HG02588 (cell line): Measurements from ENCODE around the gene RBFOX1.

Experiments used
- ATAC-seq: cut with Tn5 transposase; IDR thresholded peaks from one replicate; pipeline ENCODE4 v1.9.1; 2021; ENCODE audit warnings: mild to moderate bottlenecking, moderate library complexity; ENCODE audit not compliant: unreplicated experiment

Gene RBFOX1

DNA sequence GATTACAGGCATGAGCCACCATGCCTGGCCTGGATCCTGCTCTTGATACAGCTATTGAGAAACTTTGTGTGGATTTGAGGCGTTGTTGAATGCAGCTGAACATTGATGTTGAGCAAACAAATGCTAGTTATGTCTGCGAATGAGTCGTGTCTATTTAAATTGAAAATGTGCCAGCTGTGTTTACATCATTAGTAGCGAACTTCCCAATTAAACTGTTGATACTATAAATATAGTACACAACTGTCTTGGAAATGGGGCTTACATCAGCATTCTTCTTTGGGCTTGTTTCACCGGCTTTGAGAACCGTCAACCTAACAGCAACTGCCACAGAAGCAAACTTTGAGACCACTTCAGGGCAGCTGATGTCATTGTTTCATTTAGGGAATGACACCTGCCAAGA lies 251.9 kb downstream of the RBFOX1 start:
- no peak for ATAC-seq

DNA sequence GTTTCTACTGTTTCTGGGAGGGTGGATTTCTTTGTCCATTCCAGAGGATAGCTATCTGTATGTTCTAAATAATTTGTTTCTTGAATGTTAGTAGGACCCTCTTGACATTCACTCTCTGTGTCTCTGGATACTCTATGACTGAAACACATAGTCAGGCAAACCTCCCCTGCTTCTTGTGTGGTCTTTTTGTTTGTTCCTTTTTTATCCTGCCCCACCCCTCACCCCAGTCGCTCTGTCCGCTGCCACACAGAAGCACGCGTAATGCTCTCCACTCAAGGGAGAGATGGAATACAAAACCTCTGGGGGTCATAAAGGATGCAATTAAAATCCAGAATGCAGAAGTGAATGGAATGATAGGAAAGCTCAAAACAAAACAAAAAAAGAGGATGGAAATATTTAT lies 253.1 kb downstream of the RBFOX1 start:
- ATAC-seq, result no peak

- ATAC-seq, result no peak
Observed at GRCh38 chr16:7590934-7591333, 258.3 kb downstream of the RBFOX1 start.

- ATAC-seq, result no peak
Observed at GRCh38 chr16:7596308-7596707, 263.7 kb downstream of the RBFOX1 start.

GRCh38 chr16:7597677-7598076 lies 265.0 kb downstream of the RBFOX1 start:
- ATAC-seq, result no peak

DNA sequence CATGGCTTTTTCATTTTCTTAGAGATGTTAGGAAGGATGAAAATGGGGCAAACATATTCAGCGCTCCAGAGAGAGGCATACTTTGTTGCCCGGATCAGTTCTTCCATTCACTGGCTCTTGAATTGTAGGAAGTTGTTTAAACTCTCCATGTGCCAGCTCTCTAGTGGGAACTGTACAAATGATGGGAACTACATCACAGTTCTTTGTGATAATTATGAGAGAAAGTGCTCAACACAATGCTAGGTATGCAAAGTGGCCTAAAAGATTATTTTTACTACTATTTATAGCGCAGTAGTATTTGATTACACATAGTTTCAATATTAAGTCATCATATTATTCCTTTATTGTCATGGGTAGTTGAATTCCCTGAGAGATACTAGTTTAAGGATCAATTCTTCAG lies 268.5 kb downstream of the RBFOX1 start:
- no peak for ATAC-seq

GRCh38 chr16:7602291-7602950 lies 269.8 kb downstream of the RBFOX1 start:
- no peak for ATAC-seq

DNA sequence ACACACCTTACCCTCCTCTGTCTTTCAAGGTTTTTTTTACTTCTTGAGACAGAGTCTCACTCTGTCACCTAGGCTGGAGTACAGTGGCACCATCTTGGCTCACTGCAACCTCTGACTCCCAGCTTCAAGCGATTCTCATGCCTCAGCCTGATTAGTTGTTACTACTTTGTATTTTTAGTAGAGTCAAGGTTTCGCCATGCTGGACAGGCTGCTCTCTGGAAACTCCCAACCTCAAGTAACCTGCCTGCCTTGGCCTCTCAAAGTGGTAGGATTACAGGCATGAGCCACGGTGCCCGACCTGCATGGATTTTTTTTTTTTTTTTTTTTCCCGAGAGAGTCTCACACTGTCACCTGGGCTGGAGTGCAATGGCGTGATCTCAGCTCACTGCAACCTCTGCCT lies 273.2 kb downstream of the RBFOX1 start:
- ATAC-seq, result no peak

DNA sequence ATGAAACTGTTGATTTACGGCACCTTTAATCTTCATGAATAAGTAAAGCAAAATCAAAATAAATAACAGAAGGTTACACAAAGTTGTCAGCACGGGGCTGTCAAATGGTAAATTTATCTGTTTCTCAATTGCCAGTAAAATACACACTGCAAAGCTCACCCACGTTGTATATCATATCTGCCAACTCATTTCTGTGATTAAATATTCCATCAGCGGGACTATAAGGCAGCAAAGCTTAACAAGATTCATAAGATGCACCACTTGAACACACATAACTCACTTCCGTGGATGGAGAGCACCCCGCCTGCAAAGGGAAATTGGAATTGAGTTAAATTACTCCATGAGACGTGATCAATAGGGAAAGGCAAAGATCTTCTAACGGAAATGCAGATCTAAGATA lies 280.0 kb downstream of the RBFOX1 start:
- ATAC-seq, result no peak

DNA sequence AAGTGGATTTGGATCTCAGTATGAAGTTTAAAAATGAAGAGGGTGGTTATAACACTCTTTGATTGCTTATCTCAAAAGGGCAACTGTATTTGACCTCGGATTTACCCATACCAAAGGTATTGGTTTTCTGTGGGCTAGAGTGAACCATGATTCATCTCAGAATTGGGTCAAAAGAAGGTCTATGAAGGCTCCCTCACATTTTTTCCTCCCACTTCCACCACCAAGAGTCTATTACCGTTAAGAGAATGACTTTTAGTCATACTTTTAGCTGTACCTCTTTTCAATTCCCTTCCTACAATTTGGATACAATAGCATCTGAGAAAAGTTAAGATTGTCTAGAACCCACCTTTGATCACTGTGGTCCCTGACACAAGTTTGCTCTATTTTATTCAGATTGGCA lies 280.9 kb downstream of the RBFOX1 start:
- ATAC-seq, result no peak

DNA sequence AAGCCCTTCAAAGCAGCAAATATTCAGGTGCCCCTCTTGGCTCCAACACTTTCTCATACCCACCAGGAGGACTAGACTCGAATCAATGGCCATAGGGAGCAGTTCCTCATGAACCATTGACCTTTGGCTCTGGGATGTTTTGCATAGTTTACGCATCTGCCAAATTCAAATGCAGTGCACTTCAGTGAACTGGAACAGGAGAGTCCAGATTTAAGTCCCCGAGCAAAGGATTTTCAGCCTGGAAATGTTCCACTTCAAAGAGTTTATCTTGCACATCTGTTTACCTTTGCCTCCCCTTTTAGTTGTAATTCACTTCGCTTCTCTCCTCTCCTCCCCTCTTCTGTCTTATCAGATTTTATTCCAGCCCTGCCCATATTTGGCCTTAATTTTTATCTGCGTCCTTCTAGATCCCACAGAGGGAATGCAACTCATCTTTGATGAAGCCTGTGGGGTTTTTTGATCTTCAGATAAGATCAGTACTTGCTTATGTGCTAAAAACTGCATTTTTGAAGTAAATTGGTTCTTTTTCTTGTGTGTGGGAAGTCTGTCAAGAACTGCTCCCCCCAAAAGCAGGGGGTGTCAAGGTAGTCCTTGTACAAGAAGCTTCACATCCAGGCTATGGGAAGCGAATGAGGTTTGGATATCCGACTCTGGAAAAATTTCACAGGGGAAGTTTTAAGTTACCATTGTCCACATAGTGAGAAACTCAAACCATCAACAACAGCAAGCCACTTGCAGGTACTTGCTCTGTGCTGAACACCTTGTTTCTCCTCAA lies 281.6 kb downstream of the RBFOX1 start:
- no peak for ATAC-seq

DNA sequence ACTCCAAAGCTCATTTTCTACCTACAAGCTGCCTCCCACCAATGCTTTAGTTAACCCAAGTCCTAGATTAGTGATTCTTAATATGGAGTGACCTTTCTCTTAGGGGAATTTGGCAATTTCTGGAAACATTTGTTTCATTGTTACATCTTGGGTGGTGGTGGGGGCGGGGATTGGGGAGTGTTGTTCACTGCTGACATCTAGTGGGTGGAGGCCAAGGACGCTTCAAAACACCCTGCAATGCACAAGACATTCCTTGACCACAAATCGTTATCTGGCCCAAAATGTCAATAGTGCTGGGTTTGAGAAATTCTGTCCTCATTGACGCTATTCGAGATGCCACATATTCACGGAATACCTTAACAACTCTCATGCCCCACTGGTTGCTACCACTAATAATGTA lies 282.9 kb downstream of the RBFOX1 start:
- ATAC-seq, result no peak

DNA sequence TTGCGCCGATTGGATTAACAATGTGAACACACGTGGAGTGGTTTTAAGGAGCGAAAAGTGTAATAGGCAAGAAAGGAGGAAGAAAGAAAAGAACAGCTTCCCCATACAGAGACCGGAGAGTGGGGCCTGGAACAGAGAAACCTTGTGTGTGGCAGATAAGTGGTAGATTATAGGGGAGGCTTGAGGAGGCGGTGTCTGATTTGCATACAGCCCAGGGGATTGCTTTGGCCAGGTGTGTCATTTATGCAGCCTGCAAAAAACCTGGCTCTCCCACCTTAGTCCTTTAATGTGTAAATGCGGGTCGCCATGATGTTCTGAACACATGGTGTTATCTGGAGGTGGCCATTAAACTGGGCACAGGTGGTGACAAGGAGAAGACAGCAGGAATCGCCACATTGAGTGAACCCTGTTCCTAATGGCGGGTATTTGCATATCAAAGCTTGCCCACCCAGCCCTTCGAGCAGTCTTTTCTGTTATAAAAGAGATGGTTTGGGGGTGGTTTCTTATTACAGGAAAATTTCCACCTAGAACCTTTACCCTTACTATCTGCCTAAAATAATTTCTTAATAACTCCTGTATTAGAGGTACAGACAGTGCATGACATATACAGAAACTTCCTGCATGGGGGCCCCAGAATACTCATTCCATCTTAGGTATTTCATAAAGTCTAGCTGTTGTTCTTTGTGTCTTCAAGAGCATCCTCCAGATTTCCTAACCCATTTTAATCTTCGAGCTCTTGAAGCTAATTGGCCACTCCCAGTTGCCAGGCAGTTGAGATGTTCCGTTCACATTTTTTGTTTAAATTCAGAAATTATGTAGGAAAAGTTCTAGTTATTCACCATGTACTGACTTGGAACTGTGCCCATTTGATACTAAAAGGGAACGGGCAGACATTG lies 292.5 kb downstream of the RBFOX1 start:
- no peak for ATAC-seq

GRCh38 chr16:7628981-7629380 lies 296.3 kb downstream of the RBFOX1 start:
- ATAC-seq, result no peak

DNA sequence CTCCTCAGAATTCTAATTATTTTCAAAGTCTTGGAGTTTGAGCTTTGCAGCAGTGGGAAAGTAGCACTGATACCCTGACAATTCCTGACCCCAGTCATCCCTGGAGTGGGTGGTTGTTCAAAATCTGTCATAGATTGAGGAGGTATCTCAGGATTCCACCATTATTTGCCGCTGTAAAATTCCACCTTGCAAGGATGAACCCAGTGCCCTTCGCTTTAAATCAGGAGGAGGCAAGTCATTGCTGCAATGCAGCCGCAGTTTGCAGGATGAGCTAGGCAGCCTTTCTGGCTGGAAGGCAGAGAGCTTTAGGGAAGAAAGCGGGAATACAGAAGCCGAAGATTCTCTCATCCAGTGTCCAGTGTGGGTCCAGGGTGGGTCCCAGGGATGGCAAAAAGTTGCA lies 296.9 kb downstream of the RBFOX1 start:
- ATAC-seq, result no peak

- no peak for ATAC-seq
Observed at GRCh38 chr16:7637446-7637845, 304.8 kb downstream of the RBFOX1 start.

DNA sequence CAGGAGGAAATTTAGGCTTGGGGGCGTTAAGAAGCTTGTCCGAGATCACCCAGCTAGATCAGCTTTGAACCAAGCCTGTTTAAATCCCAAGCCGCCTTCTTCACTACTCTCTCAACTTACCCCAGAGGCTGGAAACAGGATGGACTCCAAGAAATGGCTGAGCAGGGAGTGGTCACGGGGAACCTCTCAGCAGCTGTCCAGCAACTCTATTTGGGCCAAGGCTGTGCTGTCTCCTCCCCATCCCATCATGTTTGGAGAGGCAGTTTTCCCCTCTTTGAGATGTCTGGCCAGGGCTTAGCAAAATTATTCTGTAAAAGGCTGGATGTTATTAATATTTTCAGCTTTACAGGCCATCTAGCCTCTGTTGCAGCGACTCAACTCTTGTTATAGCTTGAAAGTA lies 305.7 kb downstream of the RBFOX1 start:
- no peak for ATAC-seq

- ATAC-seq, result no peak
Observed at GRCh38 chr16:7640334-7640733, 307.7 kb downstream of the RBFOX1 start.

DNA sequence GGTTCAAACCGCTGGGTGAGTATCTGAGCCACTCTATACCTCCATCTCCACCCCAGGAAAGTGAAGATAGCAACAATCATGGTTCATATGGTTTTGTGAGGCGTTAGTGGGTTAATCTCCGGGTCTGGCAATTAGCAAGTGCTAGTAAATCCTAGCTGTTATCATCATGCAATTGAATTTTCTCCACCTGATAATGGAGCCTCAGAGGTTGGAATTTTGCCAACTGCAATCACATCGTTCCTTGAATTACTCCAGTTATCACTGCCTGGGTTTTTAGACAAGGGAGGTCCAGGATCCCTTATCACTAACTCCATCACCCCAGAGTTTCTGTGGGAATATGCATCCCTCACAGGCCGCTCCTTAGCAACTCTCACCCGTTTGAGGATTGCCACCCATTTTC lies 311.5 kb downstream of the RBFOX1 start:
- no peak for ATAC-seq

GRCh38 chr16:7644811-7645210 lies 312.2 kb downstream of the RBFOX1 start:
- no peak for ATAC-seq

DNA sequence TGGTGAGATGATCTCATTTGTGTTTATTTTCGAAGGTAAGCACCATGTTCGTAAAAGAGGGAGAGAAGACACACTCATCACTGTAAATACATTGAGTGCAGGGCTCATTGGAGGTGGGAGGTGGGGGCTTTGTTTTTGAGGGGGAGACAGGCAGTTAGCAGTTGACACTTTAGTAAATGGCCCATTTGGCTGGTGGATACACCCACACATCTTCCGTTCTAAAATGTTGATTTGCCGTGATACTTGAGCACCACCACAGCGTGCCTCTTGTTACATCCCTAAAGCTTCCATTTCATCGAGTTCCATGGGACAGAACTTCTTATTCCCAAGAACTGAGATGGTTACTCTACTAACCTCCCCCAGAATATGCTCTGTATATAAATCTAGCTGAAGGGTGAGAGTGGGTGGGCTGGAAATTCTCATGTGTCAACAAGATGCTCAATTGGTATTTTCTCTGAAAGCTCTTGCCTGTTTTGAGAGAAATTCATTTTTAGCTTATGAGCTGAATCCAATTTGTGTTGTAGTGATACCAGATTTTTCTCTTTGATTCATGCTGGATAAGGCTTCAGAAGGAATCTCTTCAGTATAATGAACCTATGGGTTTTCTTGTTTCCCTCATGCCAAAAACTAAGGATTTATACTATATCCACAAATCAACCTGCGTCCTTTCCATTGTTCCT lies 314.3 kb downstream of the RBFOX1 start:
- no peak for ATAC-seq
